Uterus (tissue), 4 donors: Measurements from ENCODE around the gene SPRR2A. TPM values are rescaled to one million over a fixed set of nuclear protein-coding genes. Genes with fewer than 3 reads are reported as not detected.
"Not testable (repeated sequence)": the region's sequence is repeated elsewhere in the genome, so short reads cannot be mapped to it uniquely, and the experiment has no call there.

ENCODE experiments used
- DNase-seq, 2 donors: peaks; one replicate each; pipeline ENCODE4 v3.0.0-alpha.2; 2019 to 2020
- H3K27ac ChIP-seq, 2 donors: fragments of 200-600 bp; sonication (generic); 1 replicate in 1 of 2; 2 replicates in 1 of 2; pipeline ENCODE4 v1.5.1; 2016 to 2018
- H3K27me3 ChIP-seq, 2 donors: fragments of 200-600 bp; sonication (generic); one replicate each; pipeline ENCODE4 v1.5.1; 2018 to 2019; ENCODE audit warnings: control low read depth in 1 of 2
- H3K36me3 ChIP-seq, 2 donors: fragments of 200-600 bp; sonication (generic); one replicate each; pipeline ENCODE4 v1.5.1; 2019; ENCODE audit warnings: control low read depth in 1 of 2
- H3K4me1 ChIP-seq, 2 donors: fragments of 200-600 bp; sonication (generic); one replicate each; pipeline ENCODE4 v1.5.1; 2018 to 2019; ENCODE audit warnings: control low read depth in 1 of 2
- H3K4me3 ChIP-seq, 2 donors: fragments of 200-600 bp; sonication (generic); 1 replicate in 1 of 2; 2 replicates in 1 of 2; pipeline ENCODE4 v1.5.1; 2018 to 2019; ENCODE audit warnings: mild to moderate bottlenecking in 1 of 2
- H3K9me3 ChIP-seq, 2 donors: fragments of 200-600 bp; sonication (generic); one replicate each; pipeline ENCODE4 v1.5.1; 2019; ENCODE audit warnings: control low read depth in 1 of 2
- POLR2A ChIP-seq, 2 donors: fragments of 450-650 bp; IDR thresholded peaks; one replicate each; pipeline ENCODE4 v1.6.1; 2016; ENCODE audit warnings: antibody characterized with exemption in 2 of 2, mild to moderate bottlenecking in 1 of 2, moderate library complexity in 1 of 2
- intact Hi-C: fragments of 100-400 bp; cut with DNase I; formaldehyde crosslinking; loops from one replicate; pipeline ENCODE4 v1.15.1; 2023; ENCODE audit warnings: low total_unique reads
- small RNA-seq: library from RNA; depleted of rRNA; stranded (forward); fragments of <200 nt; gene quantifications from one replicate; pipeline ENCODE3, GENCODE V24; 2016
- total RNA-seq, 4 donors: library from RNA; depleted of rRNA in 3 of 4; stranded (reverse); fragments of >200 nt in 3 of 4; gene quantifications; one replicate each; pipeline versions ENCODE4 v1.1.0 to v1.2.4, GENCODE V29; 2014 to 2023
- TF ChIP-seq, protein P1 (sequence below), 4 experiments: fragments of 200-600 bp in 2 of 4; fragments of 450-650 bp in 2 of 4; sonication (generic) in 2 of 4; IDR thresholded peaks; one replicate each; pipeline ENCODE4 v1.5.1; 2016 to 2019; ENCODE audit warnings: antibody characterized with exemption in 4 of 4, mild to moderate bottlenecking in 2 of 4, moderate library complexity in 1 of 4
- donor health status: DM: yes; HTN: yes; CAD: no.

Gene SPRR2A
- total RNA-seq, 4 donors from 2014 or later, result 0.67 TPM; not detected in 3

GRCh38 chr1:153025797-153026196, 31.5 kb downstream of the SPRR2A start:
- Histone ChIP-seq H3K4me3 (no peak overlapping the region), H3K27ac (no peak overlapping the region), H3K4me1 (no peaks in the 10 kb centered on the region), H3K36me3 (no peaks in the 10 kb centered on the region), H3K9me3 (no peaks in the 10 kb centered on the region), H3K27me3 (no peaks in the 10 kb centered on the region)
- DNase-seq, result no peak
- intact Hi-C loops, result no loop called here
- no peak for TF ChIP-seq POLR2A (IDR thresholded peaks at IDR 0.05)
- TF ChIP-seq, protein P1, sequence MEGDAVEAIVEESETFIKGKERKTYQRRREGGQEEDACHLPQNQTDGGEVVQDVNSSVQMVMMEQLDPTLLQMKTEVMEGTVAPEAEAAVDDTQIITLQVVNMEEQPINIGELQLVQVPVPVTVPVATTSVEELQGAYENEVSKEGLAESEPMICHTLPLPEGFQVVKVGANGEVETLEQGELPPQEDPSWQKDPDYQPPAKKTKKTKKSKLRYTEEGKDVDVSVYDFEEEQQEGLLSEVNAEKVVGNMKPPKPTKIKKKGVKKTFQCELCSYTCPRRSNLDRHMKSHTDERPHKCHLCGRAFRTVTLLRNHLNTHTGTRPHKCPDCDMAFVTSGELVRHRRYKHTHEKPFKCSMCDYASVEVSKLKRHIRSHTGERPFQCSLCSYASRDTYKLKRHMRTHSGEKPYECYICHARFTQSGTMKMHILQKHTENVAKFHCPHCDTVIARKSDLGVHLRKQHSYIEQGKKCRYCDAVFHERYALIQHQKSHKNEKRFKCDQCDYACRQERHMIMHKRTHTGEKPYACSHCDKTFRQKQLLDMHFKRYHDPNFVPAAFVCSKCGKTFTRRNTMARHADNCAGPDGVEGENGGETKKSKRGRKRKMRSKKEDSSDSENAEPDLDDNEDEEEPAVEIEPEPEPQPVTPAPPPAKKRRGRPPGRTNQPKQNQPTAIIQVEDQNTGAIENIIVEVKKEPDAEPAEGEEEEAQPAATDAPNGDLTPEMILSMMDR (IDR thresholded peaks at IDR 0.05), result no peak

DNA sequence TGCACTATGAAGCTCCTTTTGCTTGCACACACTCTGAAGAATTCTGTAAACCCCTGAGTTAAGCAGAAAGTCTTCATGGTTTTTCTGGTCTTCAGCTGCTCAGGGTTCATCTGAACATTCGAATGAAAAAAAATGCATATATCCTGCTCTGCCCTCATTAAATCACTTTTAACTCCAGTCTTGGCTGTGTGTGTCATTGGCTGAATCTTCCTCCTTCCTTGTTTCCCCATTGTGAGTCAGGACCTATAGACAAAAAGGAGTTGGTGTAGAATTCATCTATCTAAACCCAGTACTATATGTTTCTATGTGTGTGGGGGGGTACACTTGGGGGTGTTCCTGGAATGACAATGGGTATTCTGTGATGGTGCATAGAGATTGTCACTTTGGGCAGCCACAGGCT, 32.9 kb downstream of the SPRR2A start:
- H3K27ac ChIP-seq, result no peak overlapping the region
- H3K4me3 ChIP-seq, result no peak overlapping the region
- no peaks in the 10 kb centered on the region for H3K36me3 ChIP-seq
- no peaks in the 10 kb centered on the region for H3K27me3 ChIP-seq
- no peaks in the 10 kb centered on the region for H3K4me1 ChIP-seq
- TF ChIP-seq POLR2A (IDR thresholded peaks at IDR 0.05), result no peak
- TF ChIP-seq, protein P1 (IDR thresholded peaks at IDR 0.05), result no peak
- no peaks in the 10 kb centered on the region for H3K9me3 ChIP-seq
- no peak for DNase-seq
- intact Hi-C loops, result no loop called here

DNA sequence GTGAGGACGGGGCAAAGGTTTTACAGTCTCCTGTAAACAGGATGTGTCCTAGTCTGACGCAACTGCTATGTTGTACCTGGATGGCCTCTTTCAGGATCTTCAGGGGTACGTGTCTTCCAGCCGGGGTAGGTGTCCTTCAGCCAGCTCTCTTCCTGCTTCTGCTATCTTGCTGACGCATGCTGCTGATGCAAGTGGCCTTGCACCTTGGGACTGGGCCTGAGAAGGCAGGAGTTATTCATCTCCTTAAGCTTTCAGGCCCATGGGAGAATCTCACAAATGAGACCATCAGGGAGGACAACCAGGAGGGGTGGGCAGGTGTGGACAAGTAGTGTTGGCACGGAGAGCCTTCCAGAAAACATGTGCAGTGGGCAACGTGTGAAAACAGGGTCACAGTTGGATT, 34.2 kb downstream of the SPRR2A start:
- Histone ChIP-seq H3K9me3 (no peaks in the 10 kb centered on the region), H3K4me1 (no peaks in the 10 kb centered on the region), H3K36me3 (no peaks in the 10 kb centered on the region), H3K27me3 (no peaks in the 10 kb centered on the region), H3K27ac (no peak overlapping the region), H3K4me3 (no peak overlapping the region)
- DNase-seq, result no peak
- TF ChIP-seq POLR2A (IDR thresholded peaks at IDR 0.05), result no peak
- TF ChIP-seq, protein P1 (IDR thresholded peaks at IDR 0.05), result no peak
- intact Hi-C loops, result no loop called here

GRCh38 chr1:153022340-153022739, 35.0 kb downstream of the SPRR2A start:
- H3K4me1 ChIP-seq, H3K4me3 ChIP-seq, H3K36me3 ChIP-seq, DNase-seq, intact Hi-C loops, H3K9me3 ChIP-seq, H3K27me3 ChIP-seq, H3K27ac ChIP-seq: not testable (repeated sequence)

DNA sequence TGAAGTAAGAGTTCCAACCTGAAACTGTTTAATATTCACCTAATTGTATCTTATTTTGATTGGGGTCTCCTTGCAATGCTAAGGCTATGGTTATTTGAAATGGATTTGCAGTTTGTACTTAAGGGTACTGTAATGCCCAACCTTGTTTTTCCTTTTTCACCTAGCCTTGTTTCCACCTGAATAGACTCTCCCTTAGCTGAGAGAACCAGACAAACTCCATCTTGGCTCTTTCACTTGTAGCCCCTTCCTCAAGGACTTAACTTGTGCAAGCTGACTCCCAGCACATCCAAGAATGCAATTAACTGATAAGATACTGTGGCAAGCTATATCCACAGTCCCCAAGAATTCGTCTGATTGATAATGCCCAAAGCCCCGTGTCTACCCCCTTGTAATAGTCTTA, 35.5 kb downstream of the SPRR2A start:
- H3K27me3 ChIP-seq, H3K9me3 ChIP-seq, H3K36me3 ChIP-seq, H3K4me1 ChIP-seq, H3K4me3 ChIP-seq, H3K27ac ChIP-seq, DNase-seq, intact Hi-C loops: not testable (repeated sequence)

DNA sequence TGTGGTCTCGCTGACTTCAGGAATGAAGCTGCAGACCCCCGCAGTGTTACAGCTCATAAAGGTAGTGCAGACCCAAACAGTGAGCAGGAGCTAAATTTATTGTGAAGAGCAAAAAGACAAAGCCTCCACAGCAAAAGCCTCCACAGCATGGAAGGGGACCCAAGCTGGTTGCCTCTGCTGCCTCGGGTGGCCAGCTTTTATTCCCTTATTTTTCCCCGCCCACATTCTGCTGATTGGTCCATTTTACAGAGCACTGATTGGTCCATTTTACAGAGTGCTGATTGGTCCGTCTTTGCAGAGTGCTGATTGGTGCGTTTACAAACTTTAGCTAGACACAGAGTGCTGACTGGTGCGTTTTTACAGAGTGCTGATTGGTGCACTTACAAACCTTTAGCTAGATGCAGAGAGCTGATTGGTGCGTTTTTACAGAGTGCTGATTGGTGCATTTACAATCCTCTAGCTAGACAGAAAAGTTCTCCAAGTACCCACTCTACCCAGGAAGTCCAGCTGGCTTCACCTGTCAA, 46.0 kb downstream of the SPRR2A start:
- H3K27me3 ChIP-seq, H3K4me3 ChIP-seq, H3K36me3 ChIP-seq, H3K4me1 ChIP-seq, DNase-seq, H3K9me3 ChIP-seq, H3K27ac ChIP-seq, intact Hi-C loops: not testable (repeated sequence)

Small RNAs within 50 kb of the gene (small RNA-seq; reads per million reads assigned to genes)
- gene AL356867.1 (not detected), gene RF00322 (not detected)

Other genes starting within 250 kb of the SPRR2A start
- gene LCE1B, start 245.5 kb downstream of the SPRR2A start, total RNA-seq, result not detected
- gene LCE1A, start 230.0 kb downstream of the SPRR2A start, total RNA-seq, result not detected
- not detected for gene LCE6A, start 214.7 kb downstream of the SPRR2A start, total RNA-seq
- gene LCE7A, start 197.5 kb downstream of the SPRR2A start, total RNA-seq, result not detected
- not detected for gene SMCP, start 179.2 kb downstream of the SPRR2A start, total RNA-seq
- not detected for gene IVL, start 149.0 kb downstream of the SPRR2A start, total RNA-seq
- not detected for gene SPRR5, start 110.3 kb downstream of the SPRR2A start, total RNA-seq
- gene SPRR4, start 86.9 kb downstream of the SPRR2A start, total RNA-seq, result not detected
- not detected for gene SPRR1A, start 73.4 kb downstream of the SPRR2A start, total RNA-seq
- gene SPRR3, start 55.8 kb downstream of the SPRR2A start, total RNA-seq, result under 1 TPM in 2 of 4 donors, not detected in 2; 0.69 to 0.70 TPM
- gene SPRR1B, start 26.3 kb downstream of the SPRR2A start, total RNA-seq, result not detected
- not detected for gene SPRR2D, start 16.4 kb downstream of the SPRR2A start, total RNA-seq
- gene SPRR2B, start 14.1 kb upstream of the SPRR2A start, total RNA-seq, result not detected
- not detected for gene SPRR2E, start 37.0 kb upstream of the SPRR2A start, total RNA-seq
- gene SPRR2F, start 56.0 kb upstream of the SPRR2A start, total RNA-seq, result 1 to 10 TPM in 1 of 4 donors, not detected in 3; 2.8 TPM
- gene SPRR2G, start 93.4 kb upstream of the SPRR2A start, total RNA-seq, result not detected
- not detected for gene LELP1, start 145.9 kb upstream of the SPRR2A start, total RNA-seq
- gene PRR9, start 160.1 kb upstream of the SPRR2A start, total RNA-seq, result not detected
- gene LORICRIN, start 202.2 kb upstream of the SPRR2A start, total RNA-seq, result not detected